Panc1 (cell line): ENCODE results near the gene DNAJC18. TPM values are rescaled to one million over a fixed set of nuclear protein-coding genes. Genes with fewer than 3 reads are reported as not detected.

Experiments
- ATAC-seq: fragments of 200-7000 bp; cut with Tn5 transposase; 2 replicates; pipeline ENCODE4 v1.9.1; 2020; ENCODE audit warnings: mild to moderate bottlenecking, moderate library complexity
- BruUV-seq: library from RNA; stranded (reverse); fragments of 400-500 nt; replicated peaks from 2 replicates; lab custom pipeline; 2021; lab: Mats Ljungman, UMichigan
- CTCF ChIA-PET: fragments of 300-600 bp; sonication (Branson Sonifier 250); formaldehyde crosslinking; loops from one replicate; lab custom pipeline; 2022; ENCODE audit warnings: antibody characterized with exemption; lab: Charles Lee
- POLR2A ChIA-PET: fragments of 300-600 bp; sonication (Branson Sonifier 250); formaldehyde crosslinking; loops from one replicate; lab custom pipeline; 2022; ENCODE audit warnings: antibody characterized with exemption; lab: Charles Lee
- DNase-seq: peaks from one replicate; pipeline ENCODE4 v3.0.0-alpha.2; 2010; ENCODE audit warnings: low read depth, low spot score
- H3K27ac ChIP-seq: 2 replicates; pipeline ENCODE4 v1.5.1; 2011; ENCODE audit warnings: mild to moderate bottlenecking, low read length, inconsistent platforms
- H3K27me3 ChIP-seq: fragments of 200-500 bp; sonication (Bioruptor generic); 2 replicates; pipeline ENCODE4 v1.6.0; 2014; ENCODE audit warnings: low read length, inconsistent platforms; ENCODE audit not compliant: control insufficient read depth, insufficient read depth
- H3K36me3 ChIP-seq: fragments of 200-500 bp; sonication (Bioruptor generic); 2 replicates; pipeline ENCODE4 v1.5.1; 2014; ENCODE audit warnings: inconsistent platforms, mild to moderate bottlenecking, low read length, moderate library complexity; ENCODE audit not compliant: control insufficient read depth, insufficient read depth
- H3K4me1 ChIP-seq: 2 replicates; pipeline ENCODE4 v1.5.1; 2011; ENCODE audit warnings: inconsistent platforms, mild to moderate bottlenecking, low read length, moderate library complexity; ENCODE audit not compliant: control insufficient read depth, insufficient read depth
- H3K4me3 ChIP-seq, 2 experiments: 2 replicates each; pipeline ENCODE4 v1.5.1; 2011 to 2012; ENCODE audit warnings: low read depth in 2 of 2, low read length in 2 of 2, mild to moderate bottlenecking in 2 of 2, inconsistent platforms in 1 of 2, moderate library complexity in 1 of 2
- H3K9me3 ChIP-seq: fragments of 200-500 bp; sonication (Bioruptor generic); 2 replicates; pipeline ENCODE4 v1.5.1; 2014; ENCODE audit warnings: low read depth, mild to moderate bottlenecking, inconsistent platforms, low read length, moderate library complexity; ENCODE audit not compliant: control insufficient read depth, insufficient read depth
- CTCF ChIP-seq: fragments of 450-650 bp; IDR thresholded peaks from 2 replicates; pipeline ENCODE4 v1.5.1; 2017; ENCODE audit warnings: mild to moderate bottlenecking
- POLR2AphosphoS5 ChIP-seq: IDR thresholded peaks from 2 replicates; pipeline ENCODE4 v1.6.1; 2012; ENCODE audit warnings: mild to moderate bottlenecking, low read depth, low read length, moderate library complexity
- REST ChIP-seq, 2 experiments: IDR thresholded peaks; 2 replicates each; pipeline ENCODE4 v1.6.1; 2011 to 2012; ENCODE audit warnings: low read depth in 2 of 2, control low read depth in 1 of 2, low read length in 1 of 2, mild to moderate bottlenecking in 1 of 2, moderate library complexity in 1 of 2; ENCODE audit not compliant: insufficient read depth in 1 of 2
- SIN3A ChIP-seq: IDR thresholded peaks from 2 replicates; pipeline ENCODE4 v1.6.1; 2012; ENCODE audit warnings: low read depth, mild to moderate bottlenecking, low read length, moderate library complexity, borderline replicate concordance; ENCODE audit not compliant: insufficient read depth
- TCF7L2 ChIP-seq: IDR thresholded peaks from 2 replicates; pipeline ENCODE4 v1.6.1; 2011; ENCODE audit warnings: mild to moderate bottlenecking, low read depth, low read length, inconsistent platforms
- in situ Hi-C: cut with HindIII; loops from 2 replicates; pipeline ENCODE4 v1.10.0; 2016; ENCODE audit warnings: low sequenced_read_pairs, low pct_unique_long_range_greater_than_20kb
- intact Hi-C: fragments of 100-400 bp; cut with micrococcal nuclease; formaldehyde crosslinking; loops from one replicate; pipeline ENCODE4 v1.10.0; 2022; ENCODE audit not compliant: unreplicated experiment
- total RNA-seq: library from RNA; stranded (reverse); gene quantifications from one replicate; pipeline ENCODE4 v1.2.1, GENCODE V29; 2021; ENCODE audit not compliant: unreplicated experiment

Gene DNAJC18
- total RNA-seq, 1 experiment from 2014 or later = 8.8 TPM

- no peak; the same call in 1 of the 2 replicates for ATAC-seq
- intact Hi-C loops = no loop called here
- Histone ChIP-seq H3K4me1 (no peaks in the 10 kb centered on the region), H3K27me3 (no peaks in the 10 kb centered on the region), H3K9me3 (no peaks in the 10 kb centered on the region), H3K4me3 (no peak overlapping the region), H3K27ac (no peak overlapping the region), H3K36me3 (no peaks in the 10 kb centered on the region)
- ChIA-PET POLR2A (interaction anchor here (0.7 kb wide), 1 partner anchor 41 kb away, joined by 4 read pairs; no protein-coding TSS in a partner anchor), CTCF (no interaction called here)
- in situ Hi-C loops = no loop called here
- TF ChIP-seq REST (IDR thresholded peaks at IDR 0.05; ENCODE audit: insufficient read depth in 1 of 2, low read depth in 2 of 2, low read length in 1 of 2) (no peak), SIN3A (no peak), POLR2AphosphoS5 (no peak), TCF7L2 (no peak), CTCF (no peak)
- BruUV-seq = no TSS peak
- DNase-seq = no peak
These were observed 21.9 kb upstream of the DNAJC18 start for GRCh38 chr5:139461176-139461575.

DNA sequence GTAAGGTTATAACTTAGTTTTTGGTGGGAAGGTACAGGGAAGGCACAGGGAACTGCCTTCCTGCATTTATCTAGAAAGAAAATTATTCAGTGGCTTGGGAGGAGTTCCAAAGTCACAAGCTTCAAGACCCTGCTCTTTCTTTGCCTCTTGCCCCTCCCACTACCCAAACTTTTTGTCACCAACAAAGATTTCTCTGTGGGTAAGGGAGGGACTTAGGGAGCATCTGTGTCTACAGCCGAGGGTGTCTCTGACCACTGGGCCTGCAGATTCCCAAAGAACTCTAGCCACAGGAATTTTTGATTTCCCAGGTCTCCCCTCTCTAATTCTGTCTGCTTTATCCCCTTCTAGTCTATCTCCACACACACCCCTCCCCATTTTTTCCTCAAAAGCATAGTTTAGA is 21.1 kb upstream of the DNAJC18 start:
- in situ Hi-C loops = no loop called here
- no peak for ATAC-seq
- BruUV-seq = no TSS peak
- Histone ChIP-seq H3K27me3 (no peaks in the 10 kb centered on the region), H3K9me3 (no peaks in the 10 kb centered on the region), H3K4me3 (no peak overlapping the region), H3K36me3 (no peaks in the 10 kb centered on the region), H3K4me1 (no peaks in the 10 kb centered on the region), H3K27ac (no peak overlapping the region)
- DNase-seq = no peak
- ChIA-PET CTCF (no interaction called here), POLR2A (interaction anchor here (0.7 kb wide), 1 partner anchor 42 kb away, joined by 4 read pairs; no protein-coding TSS in a partner anchor)
- TF ChIP-seq REST (IDR thresholded peaks at IDR 0.05; ENCODE audit: insufficient read depth in 1 of 2, low read depth in 2 of 2, low read length in 1 of 2) (no peak), SIN3A (no peak), TCF7L2 (no peak), CTCF (no peak), POLR2AphosphoS5 (no peak)
- intact Hi-C loops = no loop called here
